Mammary epithelial cell (primary cell): Measurements from ENCODE around the gene NSUN7.

ENCODE experiments used
- EZH2 ChIP-seq: IDR thresholded peaks from 2 replicates; pipeline ENCODE4 v1.6.1; 2012; ENCODE audit warnings: low read length, inconsistent platforms, borderline replicate concordance
- TF ChIP-seq, protein P1 (sequence below), 2 donors: IDR thresholded peaks in 1 of 2; conservative IDR thresholded peaks in 1 of 2; 2 replicates each; pipeline ENCODE4 v1.5.1; 2011 to 2012; ENCODE audit warnings: inconsistent platforms in 2 of 2, low read length in 2 of 2, mild to moderate bottlenecking in 2 of 2, control low read depth in 1 of 2, low read depth in 1 of 2; ENCODE audit not compliant: insufficient read depth in 1 of 2; ENCODE audit errors: extremely low read depth in 1 of 2

DNA sequence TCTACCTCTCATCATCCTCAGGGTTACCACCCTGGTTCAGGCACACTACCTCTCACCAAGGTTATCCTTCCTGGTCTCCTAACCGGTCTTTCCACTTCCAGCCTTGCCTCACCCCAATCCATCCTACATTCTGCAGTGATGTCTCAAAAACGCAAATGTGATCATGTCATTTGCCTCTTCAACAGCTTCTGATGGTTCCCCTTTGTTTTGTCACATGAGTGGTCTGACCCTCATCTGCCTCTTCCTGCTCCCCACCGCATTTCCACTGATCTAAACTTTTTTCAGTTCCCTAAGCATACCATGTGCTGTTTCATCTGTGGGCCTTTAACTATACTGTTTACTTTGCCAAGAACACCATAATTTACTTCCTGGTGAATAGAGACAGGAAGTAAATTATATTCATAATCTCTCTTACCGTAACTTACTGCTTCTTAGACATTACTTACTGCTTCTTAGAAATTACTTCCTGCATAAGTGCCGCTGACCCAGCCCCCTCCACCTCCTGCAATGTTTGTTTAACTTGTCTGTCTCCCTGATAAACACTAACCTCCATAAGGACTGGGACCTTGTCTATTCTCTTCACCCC lies 27.1 kb upstream of the NSUN7 start:
- TF ChIP-seq, protein P1, sequence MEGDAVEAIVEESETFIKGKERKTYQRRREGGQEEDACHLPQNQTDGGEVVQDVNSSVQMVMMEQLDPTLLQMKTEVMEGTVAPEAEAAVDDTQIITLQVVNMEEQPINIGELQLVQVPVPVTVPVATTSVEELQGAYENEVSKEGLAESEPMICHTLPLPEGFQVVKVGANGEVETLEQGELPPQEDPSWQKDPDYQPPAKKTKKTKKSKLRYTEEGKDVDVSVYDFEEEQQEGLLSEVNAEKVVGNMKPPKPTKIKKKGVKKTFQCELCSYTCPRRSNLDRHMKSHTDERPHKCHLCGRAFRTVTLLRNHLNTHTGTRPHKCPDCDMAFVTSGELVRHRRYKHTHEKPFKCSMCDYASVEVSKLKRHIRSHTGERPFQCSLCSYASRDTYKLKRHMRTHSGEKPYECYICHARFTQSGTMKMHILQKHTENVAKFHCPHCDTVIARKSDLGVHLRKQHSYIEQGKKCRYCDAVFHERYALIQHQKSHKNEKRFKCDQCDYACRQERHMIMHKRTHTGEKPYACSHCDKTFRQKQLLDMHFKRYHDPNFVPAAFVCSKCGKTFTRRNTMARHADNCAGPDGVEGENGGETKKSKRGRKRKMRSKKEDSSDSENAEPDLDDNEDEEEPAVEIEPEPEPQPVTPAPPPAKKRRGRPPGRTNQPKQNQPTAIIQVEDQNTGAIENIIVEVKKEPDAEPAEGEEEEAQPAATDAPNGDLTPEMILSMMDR (conservative IDR thresholded peaks at IDR 0.05 in 1 of 2, IDR thresholded peaks at IDR 0.05 in 1 of 2; ENCODE audit: extremely low read depth in 1 of 2, insufficient read depth in 1 of 2, low read depth in 1 of 2, low read length in 2 of 2), result no peak
- TF ChIP-seq EZH2, result no peak
